HG03521 (cell line): ENCODE measurements around the gene BASP1.
"Not testable (repeated sequence)": the region's sequence is repeated elsewhere in the genome, so short reads cannot be mapped to it uniquely, and the experiment has no call there.

Experiments
- ATAC-seq: cut with Tn5 transposase; IDR thresholded peaks from one replicate; pipeline ENCODE4 v1.9.1; 2021; ENCODE audit warnings: mild to moderate bottlenecking, moderate library complexity; ENCODE audit not compliant: unreplicated experiment

The BASP1 gene

GRCh38 chr5:17249029-17249634, 31.7 kb downstream of the BASP1 start:
- no peak for ATAC-seq

GRCh38 chr5:17249841-17250240, 32.4 kb downstream of the BASP1 start:
- not testable (repeated sequence) for ATAC-seq

GRCh38 chr5:17252543-17252942, 35.1 kb downstream of the BASP1 start:
- no peak for ATAC-seq

- ATAC-seq = peak; percentile 52
Measured at GRCh38 chr5:17255471-17256021, 38.1 kb downstream of the BASP1 start.

GRCh38 chr5:17256171-17256570, 38.7 kb downstream of the BASP1 start:
- ATAC-seq = no peak

GRCh38 chr5:17256839-17257238, 39.4 kb downstream of the BASP1 start:
- ATAC-seq = no peak

GRCh38 chr5:17257705-17258273, 40.4 kb downstream of the BASP1 start:
- ATAC-seq = peak; percentile 68

GRCh38 chr5:17258431-17258830, 41.0 kb downstream of the BASP1 start:
- no peak for ATAC-seq

- ATAC-seq = not testable (repeated sequence)
Measured at GRCh38 chr5:17259012-17259411, 41.6 kb downstream of the BASP1 start.

GRCh38 chr5:17259630-17260257, 42.3 kb downstream of the BASP1 start:
- no peak for ATAC-seq

- no peak for ATAC-seq
Measured at GRCh38 chr5:17260549-17260948, 43.1 kb downstream of the BASP1 start.

- no peak for ATAC-seq
Measured at GRCh38 chr5:17261075-17261474, 43.6 kb downstream of the BASP1 start.

GRCh38 chr5:17265041-17265440, 47.6 kb downstream of the BASP1 start:
- no peak for ATAC-seq

GRCh38 chr5:17267106-17267505, 49.7 kb downstream of the BASP1 start:
- no peak for ATAC-seq

- peak; percentile 50 for ATAC-seq
Measured at GRCh38 chr5:17269201-17269600, 51.8 kb downstream of the BASP1 start.

GRCh38 chr5:17272111-17272510, 54.7 kb downstream of the BASP1 start:
- ATAC-seq = no peak

GRCh38 chr5:17275289-17276158, 58.1 kb downstream of the BASP1 start:
- no peak for ATAC-seq

- peak; percentile 67 for ATAC-seq
Measured at GRCh38 chr5:17276445-17276844, 59.0 kb downstream of the BASP1 start.

GRCh38 chr5:17277907-17278306, 60.5 kb downstream of the BASP1 start:
- ATAC-seq = no peak

- ATAC-seq = no peak
Measured at GRCh38 chr5:17278931-17279330, 61.5 kb downstream of the BASP1 start.

GRCh38 chr5:17279487-17279886, 62.1 kb downstream of the BASP1 start:
- no peak for ATAC-seq
